Keratinocyte (primary cell): ENCODE measurements around the gene ADAMTSL1. TPM values are rescaled to one million over a fixed set of nuclear protein-coding genes. Genes with fewer than 3 reads are reported as not detected.

Source experiments
- DNase-seq: peaks from one replicate; pipeline ENCODE4 v3.0.0-alpha.2; 2011; ENCODE audit warnings: low read depth, missing footprints, low spot score
- FAIRE-seq: peaks from 2 replicates; lab custom pipeline; 2011; peaks lifted over from hg19 to GRCh38; lab: Jason Lieb, UNC
- H2AFZ ChIP-seq: 2 replicates; pipeline ENCODE4 v1.6.0; 2012; ENCODE audit warnings: low read length, control low read depth, inconsistent platforms; ENCODE audit not compliant: control insufficient read depth
- H3K27ac ChIP-seq: 2 replicates; pipeline ENCODE4 v1.5.1; 2011; ENCODE audit warnings: low read length; ENCODE audit not compliant: control insufficient read depth, insufficient read depth
- H3K27me3 ChIP-seq: 3 replicates; pipeline ENCODE4 v1.6.0; 2011; ENCODE audit warnings: low read length; ENCODE audit not compliant: control insufficient read depth, insufficient read depth; ENCODE audit errors: extremely low read depth
- H3K36me3 ChIP-seq, 2 experiments: 2 replicates in 1 of 2; 3 replicates in 1 of 2; pipeline ENCODE4 v1.5.1; 2011; ENCODE audit warnings: low read length in 2 of 2, mild to moderate bottlenecking in 1 of 2; ENCODE audit not compliant: control insufficient read depth in 2 of 2, insufficient read depth in 2 of 2; ENCODE audit errors: extremely low read depth in 1 of 2
- H3K4me1 ChIP-seq: 3 replicates; pipeline ENCODE4 v1.5.1; 2011; ENCODE audit warnings: low read length; ENCODE audit not compliant: control insufficient read depth, insufficient read depth; ENCODE audit errors: extremely low read depth
- H3K4me2 ChIP-seq: 3 replicates; pipeline ENCODE4 v1.6.0; 2011; ENCODE audit warnings: low read depth, low read length; ENCODE audit not compliant: control insufficient read depth, insufficient read depth; ENCODE audit errors: extremely low read depth
- H3K4me3 ChIP-seq, 3 experiments: fragments of 200-600 bp in 1 of 3; sonication (generic) in 1 of 3; 2 replicates in 2 of 3; 3 replicates in 1 of 3; pipeline ENCODE4 v1.5.1; 2011 to 2016; ENCODE audit warnings: low read length in 3 of 3, mild to moderate bottlenecking in 3 of 3, control low read depth in 2 of 3, inconsistent platforms in 1 of 3, low read depth in 1 of 3, mixed read lengths in 1 of 3, mixed run types in 1 of 3, moderate library complexity in 1 of 3; ENCODE audit not compliant: control insufficient read depth in 2 of 3, insufficient read depth in 2 of 3; ENCODE audit errors: extremely low read depth in 1 of 3
- H3K79me2 ChIP-seq: 2 replicates; pipeline ENCODE4 v1.6.0; 2012; ENCODE audit warnings: low read length; ENCODE audit not compliant: control insufficient read depth, insufficient read depth
- H3K9ac ChIP-seq: 3 replicates; pipeline ENCODE4 v1.6.0; 2011; ENCODE audit warnings: low read length; ENCODE audit not compliant: control insufficient read depth, insufficient read depth; ENCODE audit errors: extremely low read depth
- H3K9me1 ChIP-seq: 3 replicates; pipeline ENCODE4 v1.6.0; 2011; ENCODE audit warnings: low read length; ENCODE audit not compliant: control insufficient read depth, insufficient read depth; ENCODE audit errors: extremely low read depth
- H3K9me3 ChIP-seq: 2 replicates; pipeline ENCODE4 v1.5.1; 2012; ENCODE audit warnings: low read depth, low read length; ENCODE audit not compliant: control insufficient read depth
- H4K20me1 ChIP-seq: 3 replicates; pipeline ENCODE4 v1.6.0; 2011; ENCODE audit warnings: low read length; ENCODE audit not compliant: control insufficient read depth, insufficient read depth; ENCODE audit errors: extremely low read depth
- EZH2 ChIP-seq: IDR thresholded peaks from one replicate; pipeline ENCODE4 v1.6.1; 2012; ENCODE audit warnings: inconsistent platforms, mild to moderate bottlenecking, low read length, moderate library complexity
- dilution Hi-C: fragments of 300-500 bp; cut with MboI; formaldehyde crosslinking; loops from one replicate; pipeline ENCODE4 v1.7.0; 2020; ENCODE audit warnings: low sequenced_read_pairs; ENCODE audit not compliant: extremely low pct_ligation_motif_present
- polyA plus RNA-seq, 5 experiments: library from polyadenylated mRNA; depleted of rRNA in 3 of 5; stranded (reverse) in 3 of 5; stranded (forward) in 1 of 5; unstranded in 1 of 5; fragments of >200 nt; gene quantifications; 1 replicate in 1 of 5; 2 replicates in 3 of 5; 3 replicates in 1 of 5; pipeline versions ENCODE4 v1.2.1 to v1.2.3, GENCODE V29; 2011 to 2012; ENCODE audit warnings: missing spikeins in 2 of 5, low read depth in 1 of 5, low replicate concordance in 1 of 5
- TF ChIP-seq, protein P1 (sequence below), 3 experiments: IDR thresholded peaks in 1 of 3; conservative IDR thresholded peaks in 1 of 3; optimal IDR thresholded peaks in 1 of 3; 2 replicates in 2 of 3; 3 replicates in 1 of 3; pipeline versions ENCODE3 to v1.5.1; 2011; ENCODE audit warnings: low read length in 3 of 3, mild to moderate bottlenecking in 3 of 3, moderate library complexity in 2 of 3, control low read depth in 1 of 3, inconsistent platforms in 1 of 3; ENCODE audit not compliant: insufficient read depth in 2 of 3; ENCODE audit errors: extremely low read depth in 1 of 3

Gene ADAMTSL1
- polyA plus RNA-seq, 1 donor (not counting 4 experiments of a cell fraction or from before 2014, with no cell fraction given) = 1.1 TPM

- Histone ChIP-seq H2AFZ (no peak overlapping the region), H3K4me2 (no peak overlapping the region), H3K4me3 (no peak overlapping the region), H3K36me3 (no peaks in the 10 kb centered on the region), H3K27me3 (no peaks in the 10 kb centered on the region), H3K9me3 (peaks cover 3% of the 10 kb centered on the region), H3K9ac (no peak overlapping the region), H3K79me2 (no peaks in the 10 kb centered on the region), H3K27ac (no peak overlapping the region), H4K20me1 (no peaks in the 10 kb centered on the region), H3K9me1 (no peaks in the 10 kb centered on the region), H3K4me1 (no peaks in the 10 kb centered on the region)
- FAIRE-seq (no peak), DNase-seq (no peak)
- no peak for TF ChIP-seq EZH2
- TF ChIP-seq, protein P1, sequence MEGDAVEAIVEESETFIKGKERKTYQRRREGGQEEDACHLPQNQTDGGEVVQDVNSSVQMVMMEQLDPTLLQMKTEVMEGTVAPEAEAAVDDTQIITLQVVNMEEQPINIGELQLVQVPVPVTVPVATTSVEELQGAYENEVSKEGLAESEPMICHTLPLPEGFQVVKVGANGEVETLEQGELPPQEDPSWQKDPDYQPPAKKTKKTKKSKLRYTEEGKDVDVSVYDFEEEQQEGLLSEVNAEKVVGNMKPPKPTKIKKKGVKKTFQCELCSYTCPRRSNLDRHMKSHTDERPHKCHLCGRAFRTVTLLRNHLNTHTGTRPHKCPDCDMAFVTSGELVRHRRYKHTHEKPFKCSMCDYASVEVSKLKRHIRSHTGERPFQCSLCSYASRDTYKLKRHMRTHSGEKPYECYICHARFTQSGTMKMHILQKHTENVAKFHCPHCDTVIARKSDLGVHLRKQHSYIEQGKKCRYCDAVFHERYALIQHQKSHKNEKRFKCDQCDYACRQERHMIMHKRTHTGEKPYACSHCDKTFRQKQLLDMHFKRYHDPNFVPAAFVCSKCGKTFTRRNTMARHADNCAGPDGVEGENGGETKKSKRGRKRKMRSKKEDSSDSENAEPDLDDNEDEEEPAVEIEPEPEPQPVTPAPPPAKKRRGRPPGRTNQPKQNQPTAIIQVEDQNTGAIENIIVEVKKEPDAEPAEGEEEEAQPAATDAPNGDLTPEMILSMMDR (optimal IDR thresholded peaks at IDR 0.05 in 1 of 3, IDR thresholded peaks at IDR 0.05 in 1 of 3, conservative IDR thresholded peaks at IDR 0.05 in 1 of 3; ENCODE audit: extremely low read depth in 1 of 3, insufficient read depth in 2 of 3, low read length in 3 of 3) = no peak
- dilution Hi-C loops = no loop called here
Measured at GRCh38 chr9:18591261-18591660, 117.3 kb downstream of the ADAMTSL1 start.

DNA sequence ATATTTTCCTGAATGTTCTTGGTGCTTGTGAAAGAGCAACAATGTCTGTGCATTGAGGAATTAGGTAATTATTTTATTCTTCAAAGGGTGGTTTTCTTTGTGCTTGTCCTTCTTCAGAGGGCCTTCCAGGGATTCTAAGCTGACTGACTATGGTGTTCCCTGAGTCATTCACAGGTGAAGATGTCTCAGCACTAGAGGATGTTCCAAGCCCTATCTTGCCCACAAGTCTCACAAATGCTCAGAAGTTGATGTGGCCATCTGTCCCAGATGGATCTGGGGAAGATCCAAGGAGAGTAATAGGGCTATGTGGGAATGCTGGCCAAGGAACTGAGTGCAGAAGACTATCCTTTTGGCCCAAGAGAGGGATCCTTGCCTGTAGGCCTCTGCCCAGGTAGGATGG is 120.9 kb downstream of the ADAMTSL1 start:
- Histone ChIP-seq H3K27me3 (no peaks in the 10 kb centered on the region), H3K79me2 (no peaks in the 10 kb centered on the region), H4K20me1 (no peaks in the 10 kb centered on the region), H3K36me3 (no peaks in the 10 kb centered on the region), H3K4me2 (no peak overlapping the region), H2AFZ (no peak overlapping the region), H3K9me3 (peaks cover 3% of the 10 kb centered on the region), H3K4me3 (no peak overlapping the region), H3K9me1 (no peaks in the 10 kb centered on the region), H3K27ac (no peak overlapping the region), H3K4me1 (no peaks in the 10 kb centered on the region), H3K9ac (no peak overlapping the region)
- DNase-seq = peak; percentile 21
- TF ChIP-seq, protein P1 (optimal IDR thresholded peaks at IDR 0.05 in 1 of 3, IDR thresholded peaks at IDR 0.05 in 1 of 3, conservative IDR thresholded peaks at IDR 0.05 in 1 of 3; ENCODE audit: extremely low read depth in 1 of 3, insufficient read depth in 2 of 3, low read length in 3 of 3) = no peak
- no peak for TF ChIP-seq EZH2
- dilution Hi-C loops = no loop called here
- peak; percentile 44 for FAIRE-seq
